ENCODE data around the gene SELENOW.
"Not testable (repeated sequence)": the region's sequence is repeated elsewhere in the genome, so short reads cannot be mapped to it uniquely, and the experiment has no call there.

Gene SELENOW

GRCh38 chr19:47781590-47782262 is 3.2 kb downstream of the SELENOW start:
- DNase-seq (ENCODE audit: low spot score): peak; percentile 78

- DNase-seq (ENCODE audit: low spot score): no peak
Observed at GRCh38 chr19:47786566-47786965, 8.1 kb downstream of the SELENOW start.

GRCh38 chr19:47787307-47787706 is 8.8 kb downstream of the SELENOW start:
- not testable (repeated sequence) for DNase-seq (ENCODE audit: low spot score)

GRCh38 chr19:47789811-47790210 is 11.3 kb downstream of the SELENOW start:
- DNase-seq (ENCODE audit: low spot score): not testable (repeated sequence)

- DNase-seq (ENCODE audit: low spot score): no peak
Observed at GRCh38 chr19:47790398-47790814, 11.9 kb downstream of the SELENOW start.

GRCh38 chr19:47792616-47793015 is 14.1 kb downstream of the SELENOW start:
- no peak for DNase-seq (ENCODE audit: low spot score)

- DNase-seq (ENCODE audit: low spot score): no peak
Observed at GRCh38 chr19:47794526-47794925, 16.0 kb downstream of the SELENOW start.

GRCh38 chr19:47796785-47797184 is 18.3 kb downstream of the SELENOW start:
- no peak for DNase-seq (ENCODE audit: low spot score)

GRCh38 chr19:47797996-47798903 is 19.7 kb downstream of the SELENOW start:
- DNase-seq (ENCODE audit: low spot score): no peak

- DNase-seq (ENCODE audit: low spot score): no peak
Observed at GRCh38 chr19:47798904-47799266, 20.4 kb downstream of the SELENOW start.

GRCh38 chr19:47801270-47801669 is 22.8 kb downstream of the SELENOW start:
- no peak for DNase-seq (ENCODE audit: low spot score)

- no peak for DNase-seq (ENCODE audit: low spot score)
Observed at GRCh38 chr19:47802521-47803043, 24.1 kb downstream of the SELENOW start.

GRCh38 chr19:47803148-47803547 is 24.6 kb downstream of the SELENOW start:
- DNase-seq (ENCODE audit: low spot score): not testable (repeated sequence)

- DNase-seq (ENCODE audit: low spot score): not testable (repeated sequence)
Observed at GRCh38 chr19:47803671-47804070, 25.2 kb downstream of the SELENOW start.

GRCh38 chr19:47804451-47804850 is 25.9 kb downstream of the SELENOW start, which contains the start of gene TPRX1:
TPRX1 (minus strand) TSS chr19:47804551; CDS start chr19:47804539, 12 bp downstream.
- not testable (repeated sequence) for DNase-seq (ENCODE audit: low spot score)

- DNase-seq (ENCODE audit: low spot score): no peak
Observed at GRCh38 chr19:47805313-47805712, 26.8 kb downstream of the SELENOW start.

GRCh38 chr19:47806435-47806834 is 27.9 kb downstream of the SELENOW start:
- DNase-seq (ENCODE audit: low spot score): no peak

GRCh38 chr19:47813304-47813994 is 34.9 kb downstream of the SELENOW start:
- peak; percentile 6 for DNase-seq (ENCODE audit: low spot score)

GRCh38 chr19:47813995-47814328 is 35.5 kb downstream of the SELENOW start:
- DNase-seq (ENCODE audit: low spot score): no peak

- not testable (repeated sequence) for DNase-seq (ENCODE audit: low spot score)
Observed at GRCh38 chr19:47816270-47816669, 37.8 kb downstream of the SELENOW start.

GRCh38 chr19:47818221-47818620 is 39.7 kb downstream of the SELENOW start:
- not testable (repeated sequence) for DNase-seq (ENCODE audit: low spot score)

- DNase-seq (ENCODE audit: low spot score): no peak
Observed at GRCh38 chr19:47819858-47820257, 41.4 kb downstream of the SELENOW start.

Measured in globus pallidus (tissue), 1 donor.